Uterus (tissue), 2 donors: ENCODE measurements around the gene TNRC6C.

Experiments
- CTCF ChIP-seq, 4 experiments: fragments of 200-600 bp in 2 of 4; fragments of 450-650 bp in 2 of 4; sonication (generic) in 2 of 4; IDR thresholded peaks; one replicate each; pipeline ENCODE4 v1.5.1; 2016 to 2019; ENCODE audit warnings: antibody characterized with exemption in 4 of 4, mild to moderate bottlenecking in 2 of 4, moderate library complexity in 1 of 4
- POLR2A ChIP-seq, 2 donors: fragments of 450-650 bp; IDR thresholded peaks; one replicate each; pipeline ENCODE4 v1.6.1; 2016; ENCODE audit warnings: antibody characterized with exemption in 2 of 2, mild to moderate bottlenecking in 1 of 2, moderate library complexity in 1 of 2

GRCh38 chr17:78148286-78149016 lies 189.9 kb downstream of the TNRC6C start:
- TF ChIP-seq CTCF (IDR thresholded peaks at IDR 0.05) (no peak), POLR2A (IDR thresholded peaks at IDR 0.05) (no peak)
